HepG2 (cell line): ENCODE data around the gene TWNK. TPM values are rescaled to one million over a fixed set of nuclear protein-coding genes. Genes with fewer than 3 reads are reported as not detected.

Experiments used
- FOSL1 ChIP-seq: sonication (generic); formaldehyde crosslinking; IDR thresholded peaks from 2 replicates; pipeline ENCODE4 v1.9.0; 2021; ENCODE audit warnings: missing genetic modification reagents, borderline replicate concordance
- JUND ChIP-seq: sonication (generic); formaldehyde crosslinking; IDR thresholded peaks from 2 replicates; pipeline ENCODE4 v1.8.0; 2022; ENCODE audit warnings: mild to moderate bottlenecking, missing genetic modification reagents
- PHF5A ChIP-seq: IDR thresholded peaks from one replicate; pipeline ENCODE4 v1.6.1; 2018; ENCODE audit warnings: low read depth, missing genetic modification reagents; ENCODE audit not compliant: unreplicated experiment
- SMARCC2 ChIP-seq: fragments of 450-650 bp; IDR thresholded peaks from 2 replicates; pipeline ENCODE4 v1.6.1; 2017; ENCODE audit warnings: antibody characterized with exemption, mild to moderate bottlenecking
- U2AF2 ChIP-seq: fragments of 200-400 bp; formaldehyde crosslinking; IDR thresholded peaks from 2 replicates; pipeline ENCODE4 v1.6.1; 2017; ENCODE audit warnings: low read depth, mild to moderate bottlenecking, low read length
- ZNF709 ChIP-seq: sonication (generic); formaldehyde crosslinking; IDR thresholded peaks from 2 replicates; pipeline ENCODE4 v1.5.0; 2020; ENCODE audit warnings: mild to moderate bottlenecking, missing genetic modification reagents
- ZNF782 ChIP-seq: sonication (generic); formaldehyde crosslinking; IDR thresholded peaks from 2 replicates; pipeline ENCODE4 v1.4.0; 2020; ENCODE audit warnings: missing genetic modification reagents, mild to moderate bottlenecking, borderline replicate concordance
- polyA plus RNA-seq, 8 experiments: library from polyadenylated mRNA; depleted of rRNA in 3 of 8; stranded (reverse) in 7 of 8; unstranded in 1 of 8; fragments of >200 nt; fragmentation: Illumina TruSeq in 4 of 8; extraction: Trizol in 4 of 8; gene quantifications; 2 replicates each; pipeline versions ENCODE4 v1.2.1 to v1.2.3, GENCODE V29; 2011 to 2016; ENCODE audit warnings: low read depth in 4 of 8, missing spikeins in 1 of 8, mixed read lengths in 1 of 8; ENCODE audit not compliant: insufficient read depth in 1 of 8
- total RNA-seq, 5 experiments: library from RNA; depleted of rRNA; stranded (reverse); fragments of >200 nt; fragmentation: Illumina TruSeq; extraction: Trizol; gene quantifications; 2 replicates each; pipeline ENCODE4 v1.2.3, GENCODE V29; 2016; ENCODE audit warnings: low read depth in 1 of 5
- TF ChIP-seq, protein P1 (sequence below): sonication (generic); formaldehyde crosslinking; IDR thresholded peaks from 2 replicates; pipeline ENCODE4 v1.8.1; 2023; ENCODE audit warnings: mild to moderate bottlenecking, missing genetic modification reagents, borderline replicate concordance
- TF ChIP-seq, protein P2 (sequence below): sonication (generic); formaldehyde crosslinking; IDR thresholded peaks from 2 replicates; pipeline ENCODE4 v1.4.0; 2020; ENCODE audit warnings: missing genetic modification reagents
- TF ChIP-seq, protein P3 (sequence below): IDR thresholded peaks from 2 replicates; pipeline ENCODE4 v1.6.1; 2012; ENCODE audit warnings: low read length, improper control_type of control experiment
- TF ChIP-seq, protein P4 (sequence below): sonication (generic); formaldehyde crosslinking; IDR thresholded peaks from 2 replicates; pipeline ENCODE4 v1.4.0; 2020; ENCODE audit warnings: missing genetic modification reagents
- TF ChIP-seq, protein P5 (sequence below): fragments of 450-650 bp; IDR thresholded peaks from 2 replicates; pipeline ENCODE4 v1.6.1; 2016
- TF ChIP-seq, protein P6 (sequence below): fragments of 450-650 bp; IDR thresholded peaks from 2 replicates; pipeline ENCODE4 v1.6.1; 2017; ENCODE audit warnings: mild to moderate bottlenecking

Gene TWNK
- total and polyA plus RNA-seq, 2 of the 13 experiments (the other 11 are each of a cell fraction or from before 2014, with no cell fraction given), result 10.7 to 16.5 TPM

DNA sequence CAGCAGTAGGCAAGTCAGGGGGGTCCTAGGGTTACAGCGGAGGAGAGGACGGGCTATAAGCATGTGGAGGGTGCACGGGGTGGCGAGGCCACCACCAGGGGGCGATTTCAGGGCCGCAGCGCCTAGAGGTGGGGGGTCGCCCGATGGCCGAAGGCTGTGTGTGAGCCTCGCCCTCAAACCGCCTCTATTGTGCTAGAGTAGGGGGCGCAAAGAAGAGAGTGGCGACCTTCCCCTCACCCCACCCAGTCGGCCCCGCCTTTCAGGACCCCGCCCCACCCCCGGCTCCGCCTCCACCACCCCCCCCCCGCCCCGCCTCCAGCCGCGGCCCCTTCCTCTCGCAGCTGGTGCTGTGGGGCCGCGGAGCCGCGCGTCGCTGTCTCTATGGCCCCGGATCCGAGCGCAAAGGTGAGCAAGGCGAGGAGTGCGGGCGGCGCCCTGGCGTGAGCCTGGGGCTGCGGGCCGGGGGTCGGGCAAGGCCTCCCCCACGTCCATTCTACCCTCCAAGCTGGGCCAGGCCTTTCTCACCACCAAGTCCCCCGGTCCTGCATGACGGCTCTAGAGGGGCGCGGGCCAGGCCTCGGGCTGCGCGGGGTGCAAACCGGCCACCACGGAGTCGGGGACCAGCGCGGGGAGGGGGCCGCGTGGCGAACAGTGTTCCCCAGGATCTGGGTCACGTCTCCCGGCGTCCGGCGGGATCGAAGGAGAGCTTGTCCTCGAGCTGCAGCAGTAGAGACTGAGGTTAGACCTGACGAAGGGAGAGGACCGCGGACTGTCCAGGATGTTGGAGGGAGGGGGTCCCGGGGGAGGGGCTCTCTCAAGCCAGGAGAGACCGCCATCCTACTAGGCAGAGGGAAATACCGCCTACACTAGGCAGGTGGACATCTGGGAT lies 17.9 kb upstream of the TWNK start, which contains the start of gene SEMA4G (continued):
- TF ChIP-seq, protein P1, sequence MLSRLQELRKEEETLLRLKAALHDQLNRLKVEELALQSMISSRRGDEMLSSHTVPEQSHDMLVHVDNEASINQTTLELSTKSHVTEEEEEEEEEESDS (CRISPR knock-in tag), result no peak
- TF ChIP-seq ZNF782 (CRISPR knock-in tag), result 0 out of 2 replicates have a peak, but pooled peaks have one; percentile 3
- TF ChIP-seq ZNF709 (CRISPR knock-in tag), result no peak; the same call in 1 of the 2 replicates
- TF ChIP-seq, protein P2, sequence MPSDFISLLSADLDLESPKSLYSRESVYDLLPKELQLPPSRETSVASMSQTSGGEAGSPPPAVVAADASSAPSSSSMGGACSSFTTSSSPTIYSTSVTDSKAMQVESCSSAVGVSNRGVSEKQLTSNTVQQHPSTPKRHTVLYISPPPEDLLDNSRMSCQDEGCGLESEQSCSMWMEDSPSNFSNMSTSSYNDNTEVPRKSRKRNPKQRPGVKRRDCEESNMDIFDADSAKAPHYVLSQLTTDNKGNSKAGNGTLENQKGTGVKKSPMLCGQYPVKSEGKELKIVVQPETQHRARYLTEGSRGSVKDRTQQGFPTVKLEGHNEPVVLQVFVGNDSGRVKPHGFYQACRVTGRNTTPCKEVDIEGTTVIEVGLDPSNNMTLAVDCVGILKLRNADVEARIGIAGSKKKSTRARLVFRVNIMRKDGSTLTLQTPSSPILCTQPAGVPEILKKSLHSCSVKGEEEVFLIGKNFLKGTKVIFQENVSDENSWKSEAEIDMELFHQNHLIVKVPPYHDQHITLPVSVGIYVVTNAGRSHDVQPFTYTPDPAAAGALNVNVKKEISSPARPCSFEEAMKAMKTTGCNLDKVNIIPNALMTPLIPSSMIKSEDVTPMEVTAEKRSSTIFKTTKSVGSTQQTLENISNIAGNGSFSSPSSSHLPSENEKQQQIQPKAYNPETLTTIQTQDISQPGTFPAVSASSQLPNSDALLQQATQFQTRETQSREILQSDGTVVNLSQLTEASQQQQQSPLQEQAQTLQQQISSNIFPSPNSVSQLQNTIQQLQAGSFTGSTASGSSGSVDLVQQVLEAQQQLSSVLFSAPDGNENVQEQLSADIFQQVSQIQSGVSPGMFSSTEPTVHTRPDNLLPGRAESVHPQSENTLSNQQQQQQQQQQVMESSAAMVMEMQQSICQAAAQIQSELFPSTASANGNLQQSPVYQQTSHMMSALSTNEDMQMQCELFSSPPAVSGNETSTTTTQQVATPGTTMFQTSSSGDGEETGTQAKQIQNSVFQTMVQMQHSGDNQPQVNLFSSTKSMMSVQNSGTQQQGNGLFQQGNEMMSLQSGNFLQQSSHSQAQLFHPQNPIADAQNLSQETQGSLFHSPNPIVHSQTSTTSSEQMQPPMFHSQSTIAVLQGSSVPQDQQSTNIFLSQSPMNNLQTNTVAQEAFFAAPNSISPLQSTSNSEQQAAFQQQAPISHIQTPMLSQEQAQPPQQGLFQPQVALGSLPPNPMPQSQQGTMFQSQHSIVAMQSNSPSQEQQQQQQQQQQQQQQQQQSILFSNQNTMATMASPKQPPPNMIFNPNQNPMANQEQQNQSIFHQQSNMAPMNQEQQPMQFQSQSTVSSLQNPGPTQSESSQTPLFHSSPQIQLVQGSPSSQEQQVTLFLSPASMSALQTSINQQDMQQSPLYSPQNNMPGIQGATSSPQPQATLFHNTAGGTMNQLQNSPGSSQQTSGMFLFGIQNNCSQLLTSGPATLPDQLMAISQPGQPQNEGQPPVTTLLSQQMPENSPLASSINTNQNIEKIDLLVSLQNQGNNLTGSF (CRISPR knock-in tag), result no peak; the same call in 1 of the 2 replicates
- no peak for TF ChIP-seq JUND (CRISPR knock-in tag)
- no peak for TF ChIP-seq U2AF2
- TF ChIP-seq, protein P3, sequence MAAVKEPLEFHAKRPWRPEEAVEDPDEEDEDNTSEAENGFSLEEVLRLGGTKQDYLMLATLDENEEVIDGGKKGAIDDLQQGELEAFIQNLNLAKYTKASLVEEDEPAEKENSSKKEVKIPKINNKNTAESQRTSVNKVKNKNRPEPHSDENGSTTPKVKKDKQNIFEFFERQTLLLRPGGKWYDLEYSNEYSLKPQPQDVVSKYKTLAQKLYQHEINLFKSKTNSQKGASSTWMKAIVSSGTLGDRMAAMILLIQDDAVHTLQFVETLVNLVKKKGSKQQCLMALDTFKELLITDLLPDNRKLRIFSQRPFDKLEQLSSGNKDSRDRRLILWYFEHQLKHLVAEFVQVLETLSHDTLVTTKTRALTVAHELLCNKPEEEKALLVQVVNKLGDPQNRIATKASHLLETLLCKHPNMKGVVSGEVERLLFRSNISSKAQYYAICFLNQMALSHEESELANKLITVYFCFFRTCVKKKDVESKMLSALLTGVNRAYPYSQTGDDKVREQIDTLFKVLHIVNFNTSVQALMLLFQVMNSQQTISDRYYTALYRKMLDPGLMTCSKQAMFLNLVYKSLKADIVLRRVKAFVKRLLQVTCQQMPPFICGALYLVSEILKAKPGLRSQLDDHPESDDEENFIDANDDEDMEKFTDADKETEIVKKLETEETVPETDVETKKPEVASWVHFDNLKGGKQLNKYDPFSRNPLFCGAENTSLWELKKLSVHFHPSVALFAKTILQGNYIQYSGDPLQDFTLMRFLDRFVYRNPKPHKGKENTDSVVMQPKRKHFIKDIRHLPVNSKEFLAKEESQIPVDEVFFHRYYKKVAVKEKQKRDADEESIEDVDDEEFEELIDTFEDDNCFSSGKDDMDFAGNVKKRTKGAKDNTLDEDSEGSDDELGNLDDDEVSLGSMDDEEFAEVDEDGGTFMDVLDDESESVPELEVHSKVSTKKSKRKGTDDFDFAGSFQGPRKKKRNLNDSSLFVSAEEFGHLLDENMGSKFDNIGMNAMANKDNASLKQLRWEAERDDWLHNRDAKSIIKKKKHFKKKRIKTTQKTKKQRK, result no peak
- TF ChIP-seq, protein P4, sequence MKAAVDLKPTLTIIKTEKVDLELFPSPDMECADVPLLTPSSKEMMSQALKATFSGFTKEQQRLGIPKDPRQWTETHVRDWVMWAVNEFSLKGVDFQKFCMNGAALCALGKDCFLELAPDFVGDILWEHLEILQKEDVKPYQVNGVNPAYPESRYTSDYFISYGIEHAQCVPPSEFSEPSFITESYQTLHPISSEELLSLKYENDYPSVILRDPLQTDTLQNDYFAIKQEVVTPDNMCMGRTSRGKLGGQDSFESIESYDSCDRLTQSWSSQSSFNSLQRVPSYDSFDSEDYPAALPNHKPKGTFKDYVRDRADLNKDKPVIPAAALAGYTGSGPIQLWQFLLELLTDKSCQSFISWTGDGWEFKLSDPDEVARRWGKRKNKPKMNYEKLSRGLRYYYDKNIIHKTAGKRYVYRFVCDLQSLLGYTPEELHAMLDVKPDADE (CRISPR knock-in tag), result no peak
- TF ChIP-seq, protein P5, sequence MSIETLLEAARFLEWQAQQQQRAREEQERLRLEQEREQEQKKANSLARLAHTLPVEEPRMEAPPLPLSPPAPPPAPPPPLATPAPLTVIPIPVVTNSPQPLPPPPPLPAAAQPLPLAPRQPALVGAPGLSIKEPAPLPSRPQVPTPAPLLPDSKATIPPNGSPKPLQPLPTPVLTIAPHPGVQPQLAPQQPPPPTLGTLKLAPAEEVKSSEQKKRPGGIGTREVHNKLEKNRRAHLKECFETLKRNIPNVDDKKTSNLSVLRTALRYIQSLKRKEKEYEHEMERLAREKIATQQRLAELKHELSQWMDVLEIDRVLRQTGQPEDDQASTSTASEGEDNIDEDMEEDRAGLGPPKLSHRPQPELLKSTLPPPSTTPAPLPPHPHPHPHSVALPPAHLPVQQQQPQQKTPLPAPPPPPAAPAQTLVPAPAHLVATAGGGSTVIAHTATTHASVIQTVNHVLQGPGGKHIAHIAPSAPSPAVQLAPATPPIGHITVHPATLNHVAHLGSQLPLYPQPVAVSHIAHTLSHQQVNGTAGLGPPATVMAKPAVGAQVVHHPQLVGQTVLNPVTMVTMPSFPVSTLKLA, result no peak
- TF ChIP-seq SMARCC2, result no peak
- TF ChIP-seq PHF5A (CRISPR knock-in tag), result no peak
- TF ChIP-seq, protein P6, sequence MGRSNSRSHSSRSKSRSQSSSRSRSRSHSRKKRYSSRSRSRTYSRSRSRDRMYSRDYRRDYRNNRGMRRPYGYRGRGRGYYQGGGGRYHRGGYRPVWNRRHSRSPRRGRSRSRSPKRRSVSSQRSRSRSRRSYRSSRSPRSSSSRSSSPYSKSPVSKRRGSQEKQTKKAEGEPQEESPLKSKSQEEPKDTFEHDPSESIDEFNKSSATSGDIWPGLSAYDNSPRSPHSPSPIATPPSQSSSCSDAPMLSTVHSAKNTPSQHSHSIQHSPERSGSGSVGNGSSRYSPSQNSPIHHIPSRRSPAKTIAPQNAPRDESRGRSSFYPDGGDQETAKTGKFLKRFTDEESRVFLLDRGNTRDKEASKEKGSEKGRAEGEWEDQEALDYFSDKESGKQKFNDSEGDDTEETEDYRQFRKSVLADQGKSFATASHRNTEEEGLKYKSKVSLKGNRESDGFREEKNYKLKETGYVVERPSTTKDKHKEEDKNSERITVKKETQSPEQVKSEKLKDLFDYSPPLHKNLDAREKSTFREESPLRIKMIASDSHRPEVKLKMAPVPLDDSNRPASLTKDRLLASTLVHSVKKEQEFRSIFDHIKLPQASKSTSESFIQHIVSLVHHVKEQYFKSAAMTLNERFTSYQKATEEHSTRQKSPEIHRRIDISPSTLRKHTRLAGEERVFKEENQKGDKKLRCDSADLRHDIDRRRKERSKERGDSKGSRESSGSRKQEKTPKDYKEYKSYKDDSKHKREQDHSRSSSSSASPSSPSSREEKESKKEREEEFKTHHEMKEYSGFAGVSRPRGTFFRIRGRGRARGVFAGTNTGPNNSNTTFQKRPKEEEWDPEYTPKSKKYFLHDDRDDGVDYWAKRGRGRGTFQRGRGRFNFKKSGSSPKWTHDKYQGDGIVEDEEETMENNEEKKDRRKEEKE, result no peak
- TF ChIP-seq FOSL1, result no peak
